Right kidney (tissue), 1 donor: ENCODE results near the gene DRAM1.
"Not testable (repeated sequence)": the region's sequence is repeated elsewhere in the genome, so short reads cannot be mapped to it uniquely, and the experiment has no call there.

Experiments
- DNase-seq: peaks from one replicate; pipeline ENCODE4 v3.0.0-alpha.2; 2016

DRAM1 gene

DNA sequence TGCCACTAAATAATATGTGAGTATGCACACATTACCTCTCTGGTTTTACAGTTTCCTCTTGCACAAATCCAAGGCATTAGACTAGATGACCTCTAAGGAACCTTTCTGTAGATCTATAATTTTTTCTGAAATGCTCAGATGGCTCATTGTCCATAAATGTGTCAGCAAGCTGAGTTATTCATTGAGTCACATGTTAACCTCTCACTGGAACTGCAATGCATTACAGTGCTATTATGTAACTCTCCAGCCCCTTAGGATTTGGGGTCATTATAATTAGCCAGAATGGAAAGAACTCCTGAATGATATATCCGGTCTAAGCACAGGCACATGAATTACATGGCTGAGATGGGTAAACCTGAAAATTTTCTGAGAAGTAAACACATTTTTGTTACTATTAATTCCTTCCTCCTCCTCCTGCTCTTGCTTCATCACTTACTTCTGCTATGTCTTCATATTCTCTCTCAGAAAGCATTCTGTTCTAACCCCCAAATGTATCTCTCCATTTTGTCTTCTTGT is 20.3 kb upstream of the DRAM1 start:
- no peak for DNase-seq

DNA sequence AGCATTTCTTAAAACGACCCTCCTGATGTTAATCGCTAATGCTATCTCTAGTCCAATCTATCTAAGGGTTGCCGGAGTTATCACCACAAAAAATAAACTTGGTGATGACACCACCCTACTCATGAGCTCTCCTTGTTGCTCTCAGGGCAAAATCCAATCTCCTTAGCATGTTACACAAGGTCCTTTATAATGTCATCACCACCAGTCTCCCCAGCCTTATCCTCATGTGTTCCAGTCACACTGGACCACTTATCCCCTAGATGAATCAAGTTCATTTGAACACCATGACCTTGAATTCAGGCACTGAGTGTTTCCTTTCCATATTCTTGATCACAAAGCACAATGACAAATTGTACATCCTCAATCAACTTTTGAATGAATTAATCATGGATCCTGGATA is 19.0 kb upstream of the DRAM1 start:
- no peak for DNase-seq

DNA sequence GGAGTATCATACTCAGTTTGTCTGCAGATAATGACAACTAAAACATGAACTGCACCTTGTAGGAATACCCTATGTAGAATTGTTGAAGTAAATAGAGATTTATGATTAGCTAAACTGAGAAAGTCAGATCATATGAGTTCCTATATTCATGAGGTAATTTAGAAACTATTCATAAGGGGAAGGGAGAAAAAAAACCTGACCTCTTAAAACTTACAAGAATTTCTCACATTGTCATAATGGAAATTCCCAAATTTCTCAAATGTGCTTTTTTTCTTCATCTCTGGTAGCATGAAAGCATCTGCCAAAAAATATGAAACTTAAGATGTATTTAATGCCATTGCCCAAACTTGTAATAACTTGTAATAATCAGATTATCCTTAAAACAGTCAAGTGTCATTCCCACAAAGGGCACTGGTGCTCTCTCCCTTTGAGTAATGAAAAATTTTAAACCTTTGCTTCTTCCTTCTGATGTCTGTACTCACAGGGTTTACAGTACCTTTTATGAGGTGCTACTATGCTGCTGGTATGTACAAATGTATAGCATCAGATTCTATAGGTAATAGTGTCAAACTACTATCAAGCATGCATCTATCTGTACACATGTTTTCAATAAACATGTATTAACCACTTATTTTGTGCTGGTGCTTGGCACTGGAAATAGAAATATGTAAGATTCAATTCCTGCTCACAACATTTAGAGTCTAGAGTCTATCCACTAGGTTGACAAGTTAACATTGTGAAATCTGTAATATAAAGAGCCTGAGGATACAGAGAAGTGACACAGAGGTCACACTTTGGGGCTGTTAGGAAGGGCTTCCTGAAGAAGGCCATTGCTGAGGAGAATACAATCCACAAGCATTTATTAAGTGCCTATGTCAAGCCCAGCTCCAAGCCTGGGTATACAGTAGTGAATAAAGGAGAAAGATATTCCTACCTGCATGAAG is 17.4 kb upstream of the DRAM1 start:
- no peak for DNase-seq

DNA sequence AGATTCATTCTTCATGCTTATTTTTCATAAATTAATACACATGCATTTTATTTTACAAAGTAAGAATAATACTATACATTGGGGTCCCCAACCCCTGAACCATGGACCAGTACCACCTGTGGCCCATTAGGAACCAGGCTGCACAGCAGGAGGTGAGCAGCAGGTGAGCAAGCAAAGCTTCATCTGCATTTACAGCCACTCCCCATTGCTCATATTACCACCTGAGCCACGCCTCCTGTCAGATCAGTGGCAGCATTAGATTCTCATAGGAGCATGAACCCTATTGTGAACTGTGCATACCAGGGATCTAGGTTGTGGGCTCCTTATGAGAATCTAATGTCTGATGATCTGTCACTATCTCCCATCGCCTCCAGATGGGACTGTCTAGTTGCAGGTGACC is 15.7 kb upstream of the DRAM1 start:
- not testable (repeated sequence) for DNase-seq

DNA sequence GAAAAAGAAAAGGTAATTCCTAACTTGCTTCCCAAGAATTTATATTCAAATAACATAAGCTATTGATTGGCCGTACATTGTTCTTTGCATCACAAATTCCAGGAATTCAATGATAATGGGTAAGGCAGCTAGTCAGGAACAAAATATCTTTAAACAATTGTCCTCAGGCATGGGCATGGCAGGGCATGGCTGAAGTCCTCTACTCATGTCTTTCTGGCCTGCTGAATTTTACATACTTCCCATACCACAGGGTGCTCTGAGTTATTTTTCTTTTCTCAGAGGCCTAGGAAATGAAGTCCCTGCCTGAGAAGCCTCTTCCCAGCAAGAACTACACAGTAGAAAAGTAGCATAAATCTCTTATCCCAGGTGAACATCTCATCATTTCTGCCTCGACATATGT is 15.1 kb upstream of the DRAM1 start:
- no peak for DNase-seq

DNA sequence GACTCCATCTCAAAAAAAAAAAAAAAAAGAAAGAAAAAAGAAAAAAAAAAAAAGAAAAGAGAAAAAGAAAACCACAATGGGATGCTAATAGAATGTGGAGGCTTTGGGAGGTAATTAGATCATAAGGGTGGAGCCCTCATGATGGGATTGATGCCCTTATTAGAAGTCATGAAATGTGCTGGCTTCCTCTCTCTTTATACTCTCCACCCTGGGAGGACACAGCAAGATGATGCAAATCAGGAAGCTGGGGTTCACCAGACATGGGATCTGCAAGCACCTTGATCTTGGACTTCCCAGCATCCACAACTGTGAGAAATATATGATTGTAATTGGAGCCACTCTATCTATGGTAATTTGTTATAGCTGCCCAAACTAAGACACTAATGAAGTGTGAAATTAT is 13.4 kb upstream of the DRAM1 start:
- no peak for DNase-seq

DNA sequence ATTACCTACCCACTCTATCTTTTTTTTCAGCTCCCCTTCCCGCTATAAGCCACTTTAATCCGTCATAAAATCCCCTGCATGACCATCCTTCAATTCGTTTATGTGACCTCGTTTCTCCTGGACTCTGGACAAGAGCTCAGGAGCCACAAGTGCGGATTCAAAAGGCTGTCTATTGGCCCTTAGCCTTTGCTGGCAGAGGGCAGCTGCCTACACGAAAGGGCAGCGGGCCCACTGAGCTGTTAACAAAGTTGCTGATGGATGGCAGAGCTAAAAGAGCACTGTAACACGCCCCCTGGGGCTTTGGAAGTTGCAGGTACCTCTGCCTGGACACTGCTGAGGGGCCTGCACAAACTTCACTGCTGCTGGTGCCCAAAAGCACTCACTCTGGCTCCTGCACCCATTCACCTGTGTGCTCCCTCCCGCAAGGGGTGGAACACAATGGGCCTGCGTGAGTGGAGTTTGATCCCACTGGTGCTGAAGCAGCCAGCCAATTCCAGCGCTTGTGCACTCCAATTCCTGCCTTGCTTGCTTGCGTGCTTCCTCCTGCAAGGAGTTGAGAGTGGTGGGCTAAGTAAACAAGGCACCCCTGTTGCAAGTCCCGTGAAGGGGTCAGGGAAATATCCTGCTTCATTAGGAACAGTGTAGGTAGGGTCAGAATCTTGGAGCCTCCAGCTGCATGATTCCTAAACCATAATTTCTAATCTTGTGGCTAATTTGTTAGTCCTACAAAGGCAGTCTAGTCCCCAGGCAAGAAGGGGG is 10.6 kb upstream of the DRAM1 start:
- no peak for DNase-seq

DNA sequence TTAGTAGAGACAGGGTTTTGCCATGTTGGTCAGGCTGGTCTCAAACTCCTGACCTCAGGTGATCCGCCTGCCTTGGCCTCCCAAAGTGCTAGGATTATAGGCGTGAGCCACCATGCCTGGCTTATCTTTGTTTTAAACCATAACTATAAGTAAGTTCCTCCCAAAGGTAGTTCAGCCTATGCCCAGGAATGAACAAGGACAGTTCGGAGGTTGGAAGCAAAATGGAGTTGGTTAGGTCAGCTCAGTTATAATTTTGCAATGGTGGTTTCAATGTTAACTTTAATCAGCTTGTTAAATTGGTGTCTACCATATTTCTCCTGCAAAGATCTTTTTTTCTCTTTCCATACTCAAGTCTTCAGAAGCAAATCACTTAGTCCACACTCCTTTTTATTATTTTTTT is 9.8 kb upstream of the DRAM1 start:
- DNase-seq = not testable (repeated sequence)

DNA sequence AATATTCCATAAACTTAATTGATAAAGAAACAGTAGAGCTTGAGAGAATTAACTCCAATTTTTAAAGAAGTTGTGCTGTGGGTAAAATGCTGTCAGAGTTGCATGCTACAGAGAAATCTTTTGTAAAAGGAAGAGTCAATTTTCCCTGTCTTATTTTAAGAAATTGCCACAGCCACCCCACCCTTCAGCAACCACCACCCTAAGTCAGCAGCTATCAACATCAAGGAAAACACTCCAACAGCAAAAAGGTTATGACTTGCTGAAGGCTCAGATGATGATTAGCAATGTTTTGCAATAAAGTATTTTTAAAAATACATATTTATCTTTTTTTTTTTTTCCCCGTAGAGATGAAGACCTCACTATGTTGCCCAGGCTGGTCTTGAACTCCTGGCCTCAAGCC is 6.5 kb upstream of the DRAM1 start:
- DNase-seq = no peak

DNA sequence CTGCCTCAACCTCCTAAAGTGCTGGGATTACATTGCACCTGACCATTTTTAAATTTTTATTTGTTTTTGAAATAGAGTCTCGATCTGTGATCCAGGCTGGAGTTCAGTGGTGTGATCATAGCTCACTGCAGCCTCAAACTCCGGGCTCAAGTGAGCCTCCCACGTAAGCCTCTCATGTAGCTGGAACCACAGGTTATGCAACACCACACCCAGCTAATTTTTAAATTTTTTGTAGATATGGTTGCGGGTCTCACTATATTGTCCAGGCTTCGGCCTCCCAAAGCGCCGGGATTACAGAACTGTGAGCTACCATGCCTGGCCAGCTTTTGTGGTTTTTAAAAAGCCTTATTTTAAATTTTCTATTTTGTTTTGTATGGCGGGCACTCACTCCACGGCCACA is 2.2 kb upstream of the DRAM1 start:
- no peak for DNase-seq

DNA sequence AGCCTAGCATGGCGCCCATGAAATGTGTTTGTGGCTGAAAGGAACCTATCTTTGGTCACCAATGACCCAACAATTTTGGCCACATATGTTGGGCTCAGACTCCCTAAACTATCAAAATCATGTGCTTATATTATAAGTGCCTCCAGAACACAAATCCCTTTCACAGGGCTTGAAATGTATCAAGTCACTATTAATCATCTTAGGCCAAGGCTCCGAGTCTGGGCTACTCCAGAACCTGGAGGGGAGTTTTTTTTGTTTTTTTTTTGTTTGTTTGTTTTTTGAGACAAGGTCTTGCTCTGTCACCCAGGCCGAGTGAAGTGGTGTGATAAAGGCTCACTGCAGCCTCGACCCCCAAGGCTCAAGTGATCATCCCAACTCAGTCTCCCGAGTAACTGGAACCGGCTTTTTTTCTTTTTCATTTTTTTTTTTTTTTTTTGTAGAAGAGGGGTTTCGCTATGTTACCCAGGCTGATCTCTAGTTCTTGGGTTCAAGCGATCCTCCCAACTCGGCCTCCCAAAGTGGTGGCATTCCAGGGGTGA is 989 bp upstream of the DRAM1 start:
- DNase-seq = peak; percentile 20

DNA sequence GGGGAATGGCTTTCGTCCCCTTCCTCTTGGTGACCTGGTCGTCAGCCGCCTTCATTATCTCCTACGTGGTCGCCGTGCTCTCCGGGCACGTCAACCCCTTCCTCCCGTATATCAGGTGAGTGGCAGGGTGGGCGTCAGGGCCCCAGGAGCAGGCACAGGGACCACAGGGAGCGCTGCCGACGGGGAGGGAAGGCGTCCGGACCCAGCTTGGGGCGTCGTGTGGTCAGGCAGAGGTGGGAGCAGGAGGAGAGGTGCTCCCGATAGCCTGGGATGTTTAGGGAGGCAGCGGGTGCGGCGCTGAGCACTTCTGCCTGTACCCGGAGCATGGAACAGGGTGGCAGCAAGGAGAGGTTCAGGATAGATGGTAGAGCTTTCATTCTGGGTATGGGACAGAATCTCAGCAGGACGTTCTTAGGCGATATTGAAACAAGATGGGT is 444 bp downstream of the DRAM1 start:
- DNase-seq = peak; percentile 80

DNA sequence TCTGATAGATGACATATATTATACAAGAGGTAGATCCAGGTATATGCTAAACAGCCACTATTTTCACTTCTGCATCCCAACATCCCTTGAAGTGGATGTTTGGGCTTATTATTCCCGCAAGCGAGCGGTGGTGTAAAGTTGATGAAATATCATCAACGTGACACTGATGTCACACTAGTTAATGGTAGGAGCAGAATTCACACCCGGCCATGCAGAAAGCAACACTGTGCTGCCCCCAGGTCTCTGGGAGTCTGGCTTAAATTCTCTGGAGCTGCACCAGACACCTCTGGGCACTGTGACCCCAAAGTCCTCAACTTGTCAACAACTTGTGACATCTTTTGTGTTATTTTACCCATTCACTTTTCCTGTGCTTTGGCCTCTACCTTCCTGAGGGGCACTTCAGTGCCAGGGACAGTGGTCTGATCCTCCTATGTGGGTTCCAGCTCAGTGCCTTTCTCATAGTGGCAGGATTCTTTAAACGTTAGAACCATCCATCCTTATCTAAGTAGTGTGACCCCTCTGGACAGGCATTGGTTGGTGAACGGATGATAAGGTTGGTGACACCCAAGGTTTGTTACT is 952 bp downstream of the DRAM1 start:
- peak; percentile 43 for DNase-seq

DNA sequence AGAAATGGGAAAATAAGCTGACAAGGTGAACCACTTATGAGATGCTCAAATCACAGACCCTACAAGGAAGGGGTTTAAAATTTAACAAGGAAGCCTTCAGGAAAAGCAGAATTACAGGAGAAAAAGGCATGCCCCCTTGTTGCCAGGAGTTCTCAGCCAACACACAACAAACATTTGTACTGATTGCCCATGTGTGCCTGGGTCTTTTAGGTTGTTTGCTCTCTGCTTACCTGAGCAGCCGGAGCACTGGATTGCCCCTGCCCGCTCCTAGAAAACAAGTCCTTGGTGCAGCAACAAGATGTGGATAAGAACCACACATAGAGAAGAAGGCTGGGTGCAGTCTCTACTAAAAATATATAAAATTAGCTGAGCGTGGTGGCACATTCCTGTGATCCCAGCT is 3.4 kb downstream of the DRAM1 start:
- no peak for DNase-seq

DNA sequence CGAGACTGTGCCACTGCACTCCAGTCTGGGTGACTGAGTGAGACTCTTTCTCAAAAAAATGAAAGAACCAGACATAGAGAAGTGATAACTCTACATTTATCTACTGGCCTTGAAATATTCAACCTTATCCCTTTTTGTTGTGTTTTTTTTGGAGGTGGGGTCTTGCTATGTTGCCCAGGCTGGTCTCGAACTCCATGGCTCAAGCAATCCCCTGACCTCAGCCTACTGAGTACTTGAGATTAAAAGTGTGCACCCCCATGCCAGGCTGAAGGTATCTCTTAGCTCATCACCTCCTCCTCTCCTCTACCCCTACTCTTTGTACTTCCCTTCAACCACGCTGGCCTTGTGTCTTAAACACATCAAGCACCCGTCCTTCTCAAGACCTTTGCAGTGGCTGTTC is 3.8 kb downstream of the DRAM1 start:
- no peak for DNase-seq

DNA sequence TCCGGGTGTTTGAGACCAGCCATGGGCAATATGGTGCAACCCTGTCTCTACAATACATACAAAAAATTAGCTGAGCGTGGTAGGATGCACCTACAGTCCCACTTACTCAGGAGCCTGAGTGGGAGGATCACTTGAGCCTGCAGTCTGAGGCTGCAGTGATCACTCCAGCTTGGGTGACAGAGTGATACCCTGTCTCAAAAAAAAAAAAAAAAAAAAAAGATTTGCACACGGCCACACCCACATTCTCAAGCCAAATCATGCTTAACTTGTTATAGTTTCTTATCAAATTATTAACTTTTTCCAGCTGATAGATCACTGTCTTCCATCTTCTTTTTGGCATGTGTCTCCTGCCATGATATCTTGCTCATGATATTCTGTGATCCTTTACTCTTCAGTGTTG is 6.8 kb downstream of the DRAM1 start:
- DNase-seq = no peak

DNA sequence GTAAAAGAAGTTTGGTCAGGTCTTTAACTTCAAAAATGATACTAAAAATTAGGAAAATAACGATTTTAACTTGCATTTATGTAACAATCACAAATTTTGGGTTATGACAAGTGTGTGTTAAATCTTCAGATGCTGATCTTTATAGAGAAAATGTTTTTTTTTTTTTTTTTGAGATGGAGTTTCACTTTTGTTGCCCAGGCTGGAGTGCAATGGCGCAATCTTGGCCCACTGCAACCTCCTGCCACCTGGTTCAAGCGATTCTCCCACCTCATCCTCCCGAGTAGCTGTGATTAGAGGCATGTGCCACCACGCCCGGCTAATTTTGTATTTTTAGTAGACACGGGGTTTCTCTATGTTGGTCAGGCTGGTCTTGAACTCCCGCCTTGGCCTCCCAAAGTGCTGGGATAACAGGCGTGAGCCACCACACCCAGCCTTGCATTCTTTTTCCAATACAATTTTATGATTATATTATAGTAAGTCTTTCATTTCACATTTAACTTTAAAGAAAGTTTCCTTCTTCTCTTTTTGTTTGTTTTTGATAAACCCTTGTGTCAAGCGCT is 7.5 kb downstream of the DRAM1 start:
- DNase-seq = not testable (repeated sequence)

DNA sequence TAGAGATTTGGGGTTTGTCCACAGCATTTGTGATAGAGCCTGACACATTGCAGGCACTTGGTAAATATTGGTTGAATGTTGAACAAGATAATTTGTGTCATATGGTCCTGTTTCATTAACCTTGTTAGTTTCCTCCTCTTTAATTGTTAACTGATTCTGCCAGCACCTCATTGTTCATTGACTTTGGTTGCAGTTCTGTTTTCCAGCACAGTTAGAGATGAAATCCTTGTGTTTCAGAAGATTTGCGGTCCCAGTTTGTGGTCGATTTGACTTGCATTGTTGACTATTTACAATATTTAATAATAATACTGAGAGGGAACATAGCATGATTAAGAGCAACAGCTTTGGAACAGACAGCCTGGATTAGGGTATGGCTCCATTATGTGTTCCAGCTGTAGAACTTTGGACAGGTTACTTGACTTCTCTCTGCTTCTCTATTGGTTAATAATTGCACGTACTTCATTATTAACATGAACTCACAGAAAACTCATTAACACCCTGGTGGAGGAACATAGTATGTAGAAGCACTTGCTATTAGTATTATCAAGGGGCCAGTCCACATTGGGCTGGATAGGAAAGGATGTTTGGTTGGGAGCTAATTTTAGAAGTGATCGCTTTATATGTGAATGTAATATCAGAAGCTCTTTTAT is 8.7 kb downstream of the DRAM1 start:
- DNase-seq = peak; percentile 16

DNA sequence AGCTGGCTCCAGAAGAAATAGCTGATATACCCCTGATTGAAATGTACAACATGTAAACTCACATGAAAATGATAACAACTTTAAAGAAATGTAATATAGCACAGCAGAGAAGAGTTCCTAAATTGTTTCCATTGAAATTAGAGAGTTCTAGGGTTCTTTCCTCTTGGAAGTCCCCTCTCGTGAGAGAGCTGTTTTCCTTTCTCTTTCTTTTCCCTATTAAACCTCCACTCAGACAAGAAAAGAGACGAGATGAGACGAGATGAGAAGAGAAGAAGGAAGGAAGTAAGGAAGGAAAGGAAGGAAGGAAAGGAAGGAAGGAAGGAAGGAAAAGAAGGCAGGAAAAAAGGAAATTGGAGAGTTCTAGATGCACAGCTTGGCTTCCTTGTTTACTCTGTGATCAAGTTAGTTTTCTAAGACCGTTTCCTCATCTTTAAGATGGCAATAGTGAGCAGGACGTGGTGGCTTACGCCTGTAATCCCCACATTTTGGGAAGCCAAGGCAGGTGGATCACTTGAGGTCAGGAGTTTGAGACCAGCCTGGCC is 11.9 kb downstream of the DRAM1 start:
- no peak for DNase-seq

DNA sequence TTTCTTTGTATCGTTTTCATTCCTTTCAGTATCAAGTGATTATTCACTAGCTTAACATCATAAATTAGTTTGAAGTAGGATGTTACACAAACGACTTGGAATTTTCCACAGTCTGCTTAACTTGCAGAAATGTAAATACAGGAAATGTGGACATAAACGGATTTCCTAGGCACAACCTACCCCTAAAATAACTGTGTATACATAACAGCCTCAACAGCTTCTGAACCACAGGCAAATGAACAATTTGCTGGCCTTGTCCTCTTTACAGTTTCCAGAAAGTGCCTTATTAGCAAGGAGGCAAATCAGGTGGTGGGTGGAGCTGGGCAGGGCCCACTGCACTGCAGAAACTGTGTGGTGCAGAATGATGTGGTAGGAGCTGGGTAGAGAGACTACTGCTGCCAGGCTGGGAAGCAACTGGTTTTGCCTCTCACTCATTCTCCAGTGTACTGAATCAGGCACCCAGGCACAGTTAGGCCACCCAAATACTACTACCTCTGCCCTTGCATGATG is 14.1 kb downstream of the DRAM1 start:
- peak; percentile 35 for DNase-seq

DNA sequence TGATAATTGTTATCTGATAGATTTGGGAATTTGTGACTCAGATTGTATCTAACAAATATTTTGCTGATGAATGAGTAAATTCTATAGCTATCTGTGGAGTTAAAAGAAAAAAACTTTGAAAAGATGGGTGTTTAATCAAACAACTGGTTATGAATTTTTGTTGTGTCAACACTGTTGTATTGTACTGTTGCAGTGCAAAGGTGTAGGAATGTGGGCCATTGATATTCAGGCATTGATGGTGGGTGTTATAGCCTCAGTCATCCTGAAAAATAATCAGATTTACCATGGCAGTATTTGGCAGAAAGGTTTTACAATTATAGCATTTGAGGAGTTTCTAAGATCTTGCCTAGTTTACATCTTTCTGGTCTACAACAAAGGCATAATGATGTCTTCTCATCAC is 15.4 kb downstream of the DRAM1 start:
- no peak for DNase-seq
